HepG2 (cell line): ENCODE measurements around the gene AQP11. TPM values are rescaled to one million over a fixed set of nuclear protein-coding genes. Genes with fewer than 3 reads are reported as not detected.
A peak's percentile ranks its signal among the peaks of the same experiment; 100 is the strongest.

Experiments
- FOXA3 ChIP-seq: IDR thresholded peaks from 2 replicates; pipeline ENCODE4 v1.6.1; 2016; ENCODE audit warnings: missing genetic modification reagents, missing compliant biosample characterization
- FOXO1 ChIP-seq: sonication (generic); formaldehyde crosslinking; IDR thresholded peaks from 2 replicates; pipeline ENCODE4 v1.4.0; 2020; ENCODE audit warnings: missing genetic modification reagents
- HOXA3 ChIP-seq: sonication (generic); formaldehyde crosslinking; IDR thresholded peaks from 2 replicates; pipeline ENCODE4 v1.5.0; 2020; ENCODE audit warnings: missing genetic modification reagents
- KDM5B ChIP-seq: sonication (generic); formaldehyde crosslinking; IDR thresholded peaks from 2 replicates; pipeline ENCODE4 v1.4.0; 2020; ENCODE audit warnings: missing genetic modification reagents, mild to moderate bottlenecking, borderline replicate concordance
- NBN ChIP-seq: fragments of 450-650 bp; conservative IDR thresholded peaks from 2 replicates; pipeline ENCODE4 v1.6.1; 2017
- SAFB2 ChIP-seq: sonication (generic); formaldehyde crosslinking; IDR thresholded peaks from 2 replicates; pipeline ENCODE4 v1.5.1; 2020; ENCODE audit warnings: missing genetic modification reagents, low read depth, mild to moderate bottlenecking, borderline replicate concordance
- SCMH1 ChIP-seq: sonication (generic); formaldehyde crosslinking; IDR thresholded peaks from 2 replicates; pipeline ENCODE4 v1.9.0; 2021; ENCODE audit warnings: missing genetic modification reagents, mild to moderate bottlenecking, borderline replicate concordance
- SP5 ChIP-seq: IDR thresholded peaks from 2 replicates; pipeline ENCODE4 v1.6.1; 2016; ENCODE audit warnings: low read depth, borderline replicate concordance
- SRSF1 ChIP-seq: fragments of 200-400 bp; formaldehyde crosslinking; optimal IDR thresholded peaks from 2 replicates; pipeline ENCODE3; 2017; ENCODE audit warnings: mild to moderate bottlenecking, low read depth, low read length, moderate library complexity
- XRCC5 ChIP-seq: fragments of 200-400 bp; formaldehyde crosslinking; optimal IDR thresholded peaks from 2 replicates; pipeline ENCODE3; 2017; ENCODE audit warnings: mild to moderate bottlenecking, low read length
- ZNF205 ChIP-seq: IDR thresholded peaks from 2 replicates; pipeline ENCODE4 v1.6.1; 2018; ENCODE audit warnings: missing biosample characterization, missing genetic modification reagents
- ZNF468 ChIP-seq: sonication (generic); formaldehyde crosslinking; IDR thresholded peaks from 2 replicates; pipeline ENCODE4 v1.8.0; 2022; ENCODE audit warnings: mild to moderate bottlenecking, moderate library complexity, missing genetic modification reagents
- ZNF768 ChIP-seq: sonication (generic); formaldehyde crosslinking; IDR thresholded peaks from 2 replicates; pipeline ENCODE4 v1.4.0; 2020; ENCODE audit warnings: missing genetic modification reagents
- ZNF773 ChIP-seq: sonication (generic); formaldehyde crosslinking; IDR thresholded peaks from 2 replicates; pipeline ENCODE4 v1.4.0; 2020; ENCODE audit warnings: missing genetic modification reagents, borderline replicate concordance
- ZNF777 ChIP-seq: sonication (generic); formaldehyde crosslinking; IDR thresholded peaks from 2 replicates; pipeline ENCODE4 v1.4.0; 2020; ENCODE audit warnings: missing genetic modification reagents
- ZNF816 ChIP-seq: sonication (generic); formaldehyde crosslinking; IDR thresholded peaks from 2 replicates; pipeline ENCODE4 v1.8.0; 2022; ENCODE audit warnings: missing genetic modification reagents, mild to moderate bottlenecking, borderline replicate concordance
- polyA plus RNA-seq, 8 experiments: library from polyadenylated mRNA; depleted of rRNA in 3 of 8; stranded (reverse) in 7 of 8; unstranded in 1 of 8; fragments of >200 nt; fragmentation: Illumina TruSeq in 4 of 8; extraction: Trizol in 4 of 8; gene quantifications; 2 replicates each; pipeline versions ENCODE4 v1.2.1 to v1.2.3, GENCODE V29; 2011 to 2016; ENCODE audit warnings: low read depth in 4 of 8, missing spikeins in 1 of 8, mixed read lengths in 1 of 8; ENCODE audit not compliant: insufficient read depth in 1 of 8
- total RNA-seq, 5 experiments: library from RNA; depleted of rRNA; stranded (reverse); fragments of >200 nt; fragmentation: Illumina TruSeq; extraction: Trizol; gene quantifications; 2 replicates each; pipeline ENCODE4 v1.2.3, GENCODE V29; 2016; ENCODE audit warnings: low read depth in 1 of 5
- TF ChIP-seq, protein P1 (sequence below), 2 experiments: fragments of 450-650 bp in 1 of 2; sonication (generic) in 1 of 2; formaldehyde crosslinking in 1 of 2; IDR thresholded peaks; 2 replicates each; pipeline versions ENCODE4 v1.6.1 to v1.8.0; 2016 to 2022; ENCODE audit warnings: antibody characterized with exemption in 1 of 2, mild to moderate bottlenecking in 1 of 2, missing genetic modification reagents in 1 of 2
- TF ChIP-seq, protein P2 (sequence below): sonication (generic); formaldehyde crosslinking; IDR thresholded peaks from 2 replicates; pipeline ENCODE4 v1.4.0; 2020; ENCODE audit warnings: mild to moderate bottlenecking, missing genetic modification reagents
- TF ChIP-seq, protein P3 (sequence below): sonication (generic); formaldehyde crosslinking; IDR thresholded peaks from 2 replicates; pipeline ENCODE4 v1.4.0; 2020; ENCODE audit warnings: missing genetic modification reagents

Gene AQP11
- total and polyA plus RNA-seq, 2 of the 13 experiments (the other 11 are each of a cell fraction or from before 2014, with no cell fraction given): 10.4 to 15.3 TPM

DNA sequence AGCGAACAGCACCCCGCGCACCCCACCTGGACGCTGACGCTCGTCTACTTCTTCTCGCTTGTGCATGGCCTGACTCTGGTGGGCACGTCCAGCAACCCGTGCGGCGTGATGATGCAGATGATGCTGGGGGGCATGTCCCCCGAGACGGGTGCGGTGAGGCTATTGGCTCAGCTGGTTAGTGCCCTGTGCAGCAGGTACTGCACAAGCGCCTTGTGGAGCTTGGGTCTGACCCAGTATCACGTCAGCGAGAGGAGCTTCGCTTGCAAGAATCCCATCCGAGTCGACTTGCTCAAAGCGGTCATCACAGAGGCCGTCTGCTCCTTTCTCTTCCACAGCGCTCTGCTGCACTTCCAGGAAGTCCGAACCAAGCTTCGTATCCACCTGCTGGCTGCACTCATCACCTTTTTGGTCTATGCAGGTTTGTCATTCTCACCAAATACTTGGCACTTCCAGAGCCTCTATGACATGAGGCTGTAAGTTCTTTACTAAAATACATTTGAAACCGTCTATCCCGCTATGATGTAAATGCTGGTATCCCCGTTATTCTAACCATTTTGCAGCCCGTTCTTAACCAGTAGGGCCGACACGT lies 535 bp downstream of the AQP11 start (continued):
- TF ChIP-seq, protein P1, sequence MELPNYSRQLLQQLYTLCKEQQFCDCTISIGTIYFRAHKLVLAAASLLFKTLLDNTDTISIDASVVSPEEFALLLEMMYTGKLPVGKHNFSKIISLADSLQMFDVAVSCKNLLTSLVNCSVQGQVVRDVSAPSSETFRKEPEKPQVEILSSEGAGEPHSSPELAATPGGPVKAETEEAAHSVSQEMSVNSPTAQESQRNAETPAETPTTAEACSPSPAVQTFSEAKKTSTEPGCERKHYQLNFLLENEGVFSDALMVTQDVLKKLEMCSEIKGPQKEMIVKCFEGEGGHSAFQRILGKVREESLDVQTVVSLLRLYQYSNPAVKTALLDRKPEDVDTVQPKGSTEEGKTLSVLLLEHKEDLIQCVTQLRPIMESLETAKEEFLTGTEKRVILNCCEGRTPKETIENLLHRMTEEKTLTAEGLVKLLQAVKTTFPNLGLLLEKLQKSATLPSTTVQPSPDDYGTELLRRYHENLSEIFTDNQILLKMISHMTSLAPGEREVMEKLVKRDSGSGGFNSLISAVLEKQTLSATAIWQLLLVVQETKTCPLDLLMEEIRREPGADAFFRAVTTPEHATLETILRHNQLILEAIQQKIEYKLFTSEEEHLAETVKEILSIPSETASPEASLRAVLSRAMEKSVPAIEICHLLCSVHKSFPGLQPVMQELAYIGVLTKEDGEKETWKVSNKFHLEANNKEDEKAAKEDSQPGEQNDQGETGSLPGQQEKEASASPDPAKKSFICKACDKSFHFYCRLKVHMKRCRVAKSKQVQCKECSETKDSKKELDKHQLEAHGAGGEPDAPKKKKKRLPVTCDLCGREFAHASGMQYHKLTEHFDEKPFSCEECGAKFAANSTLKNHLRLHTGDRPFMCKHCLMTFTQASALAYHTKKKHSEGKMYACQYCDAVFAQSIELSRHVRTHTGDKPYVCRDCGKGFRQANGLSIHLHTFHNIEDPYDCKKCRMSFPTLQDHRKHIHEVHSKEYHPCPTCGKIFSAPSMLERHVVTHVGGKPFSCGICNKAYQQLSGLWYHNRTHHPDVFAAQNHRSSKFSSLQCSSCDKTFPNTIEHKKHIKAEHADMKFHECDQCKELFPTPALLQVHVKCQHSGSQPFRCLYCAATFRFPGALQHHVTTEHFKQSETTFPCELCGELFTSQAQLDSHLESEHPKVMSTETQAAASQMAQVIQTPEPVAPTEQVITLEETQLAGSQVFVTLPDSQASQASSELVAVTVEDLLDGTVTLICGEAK (IDR thresholded peaks at IDR 0.05): no peak
- TF ChIP-seq, protein P1 (CRISPR knock-in tag; IDR thresholded peaks at IDR 0.05): no peak; the same call in 1 of the 2 replicates
- TF ChIP-seq SP5 (no peak), ZNF468 (CRISPR knock-in tag) (no peak), SCMH1 (no peak), ZNF816 (CRISPR knock-in tag) (peak; percentile 52; the same call in 1 of the 2 replicates), XRCC5 (no peak), ZNF773 (CRISPR knock-in tag) (0 out of 2 replicates have a peak, but pooled peaks have one; percentile 2), KDM5B (0 out of 2 replicates have a peak, but pooled peaks have one; percentile 27), SRSF1 (peak; percentile 82), SAFB2 (CRISPR knock-in tag) (no peak; the same call in 1 of the 2 replicates), ZNF205 (CRISPR knock-in tag) (no peak), ZNF777 (CRISPR knock-in tag) (peak; percentile 94), FOXO1 (CRISPR knock-in tag) (no peak; the same call in 1 of the 2 replicates), FOXA3 (CRISPR knock-in tag) (no peak), NBN (no peak), HOXA3 (CRISPR knock-in tag) (peak; percentile 39; the same call in 1 of the 2 replicates), ZNF768 (CRISPR knock-in tag) (peak; percentile 71; the same call in 1 of the 2 replicates)
- TF ChIP-seq, protein P2, sequence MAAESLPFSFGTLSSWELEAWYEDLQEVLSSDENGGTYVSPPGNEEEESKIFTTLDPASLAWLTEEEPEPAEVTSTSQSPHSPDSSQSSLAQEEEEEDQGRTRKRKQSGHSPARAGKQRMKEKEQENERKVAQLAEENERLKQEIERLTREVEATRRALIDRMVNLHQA (CRISPR knock-in tag): no peak
- TF ChIP-seq, protein P3, sequence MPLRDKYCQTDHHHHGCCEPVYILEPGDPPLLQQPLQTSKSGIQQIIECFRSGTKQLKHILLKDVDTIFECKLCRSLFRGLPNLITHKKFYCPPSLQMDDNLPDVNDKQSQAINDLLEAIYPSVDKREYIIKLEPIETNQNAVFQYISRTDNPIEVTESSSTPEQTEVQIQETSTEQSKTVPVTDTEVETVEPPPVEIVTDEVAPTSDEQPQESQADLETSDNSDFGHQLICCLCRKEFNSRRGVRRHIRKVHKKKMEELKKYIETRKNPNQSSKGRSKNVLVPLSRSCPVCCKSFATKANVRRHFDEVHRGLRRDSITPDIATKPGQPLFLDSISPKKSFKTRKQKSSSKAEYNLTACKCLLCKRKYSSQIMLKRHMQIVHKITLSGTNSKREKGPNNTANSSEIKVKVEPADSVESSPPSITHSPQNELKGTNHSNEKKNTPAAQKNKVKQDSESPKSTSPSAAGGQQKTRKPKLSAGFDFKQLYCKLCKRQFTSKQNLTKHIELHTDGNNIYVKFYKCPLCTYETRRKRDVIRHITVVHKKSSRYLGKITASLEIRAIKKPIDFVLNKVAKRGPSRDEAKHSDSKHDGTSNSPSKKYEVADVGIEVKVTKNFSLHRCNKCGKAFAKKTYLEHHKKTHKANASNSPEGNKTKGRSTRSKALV (CRISPR knock-in tag): peak; percentile 3; the same call in 1 of the 2 replicates
